NCI-H524 (cell line): ENCODE data around the gene SHROOM2.

ENCODE experiments used
- DNase-seq, 2 experiments: peaks; one replicate each; lab custom pipeline; 2025; lab: John Stamatoyannopoulos, UW

SHROOM2 gene

DNA sequence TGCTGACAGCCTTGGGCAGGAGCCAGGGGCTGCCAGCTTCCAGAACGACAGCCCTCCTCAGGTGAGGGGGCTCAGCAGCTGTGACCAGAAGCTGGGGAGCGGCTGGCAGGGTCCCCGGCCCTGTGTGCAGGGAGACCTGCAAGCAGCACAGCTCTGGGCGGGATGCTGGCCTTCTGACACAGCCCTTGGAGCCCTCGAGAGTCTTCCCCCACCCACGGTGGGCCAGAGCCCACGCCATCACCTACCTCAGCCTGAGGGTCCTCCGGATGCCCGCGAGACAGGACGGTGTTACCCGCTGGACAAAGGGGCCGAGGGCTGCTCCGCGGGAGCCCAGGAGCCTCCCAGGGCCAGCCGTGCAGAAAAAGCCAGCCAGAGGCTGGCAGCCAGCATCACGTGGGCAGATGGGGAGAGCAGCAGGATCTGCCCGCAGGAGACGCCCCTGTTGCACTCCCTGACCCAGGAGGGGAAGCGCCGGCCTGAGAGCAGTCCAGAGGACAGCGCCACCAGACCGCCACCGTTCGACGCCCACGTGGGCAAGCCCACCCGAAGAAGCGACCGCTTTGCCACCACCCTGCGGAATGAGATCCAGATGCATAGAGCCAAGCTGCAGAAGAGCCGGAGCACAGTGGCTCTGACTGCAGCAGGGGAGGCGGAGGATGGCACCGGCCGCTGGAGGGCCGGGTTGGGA, 109.1 kb downstream of the SHROOM2 start:
- no peak for DNase-seq

DNA sequence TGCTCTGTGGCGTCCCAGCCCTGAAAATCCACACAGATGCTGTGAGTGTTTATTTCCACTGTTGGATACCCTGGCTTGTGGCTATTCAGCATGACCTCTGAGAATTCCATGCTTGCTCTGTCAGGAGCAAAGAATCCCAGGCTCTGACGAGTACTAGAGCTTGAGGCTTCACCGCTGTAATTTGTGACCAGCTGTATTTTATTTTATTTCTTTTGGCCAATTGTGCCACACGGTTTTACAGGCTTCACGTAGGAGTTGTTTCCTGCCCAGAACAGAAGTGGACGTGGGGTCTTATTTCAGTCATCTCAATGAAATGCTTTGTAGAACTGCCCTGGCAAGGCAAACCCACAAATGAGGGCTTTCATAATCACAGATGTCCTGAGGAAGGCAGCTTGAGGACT, 111.5 kb downstream of the SHROOM2 start:
- no peak for DNase-seq

DNA sequence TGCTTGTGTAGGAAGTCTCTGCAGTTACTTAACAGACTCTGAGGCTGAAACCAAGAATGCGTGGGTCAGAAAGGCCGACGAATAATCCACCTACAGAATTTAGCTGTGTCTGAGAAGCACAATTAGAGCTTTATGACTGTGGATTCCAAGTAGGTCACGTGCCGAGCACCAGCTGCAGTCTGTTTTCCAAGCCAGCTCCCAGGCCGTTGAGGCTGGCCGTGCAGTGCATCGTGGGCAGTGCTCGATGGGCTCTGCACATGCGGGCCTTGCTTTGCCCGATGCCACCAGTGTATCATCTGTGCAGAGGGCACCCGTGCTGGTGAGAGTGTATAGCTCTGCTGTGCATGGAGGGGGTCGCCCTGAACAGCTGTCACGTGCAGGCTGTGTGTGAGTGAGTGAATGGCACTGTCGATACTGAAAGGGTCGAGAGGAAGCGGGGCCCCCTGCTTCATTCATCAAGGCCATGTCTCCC, 113.4 kb downstream of the SHROOM2 start:
- peak; percentile 49 to 65 for DNase-seq

DNA sequence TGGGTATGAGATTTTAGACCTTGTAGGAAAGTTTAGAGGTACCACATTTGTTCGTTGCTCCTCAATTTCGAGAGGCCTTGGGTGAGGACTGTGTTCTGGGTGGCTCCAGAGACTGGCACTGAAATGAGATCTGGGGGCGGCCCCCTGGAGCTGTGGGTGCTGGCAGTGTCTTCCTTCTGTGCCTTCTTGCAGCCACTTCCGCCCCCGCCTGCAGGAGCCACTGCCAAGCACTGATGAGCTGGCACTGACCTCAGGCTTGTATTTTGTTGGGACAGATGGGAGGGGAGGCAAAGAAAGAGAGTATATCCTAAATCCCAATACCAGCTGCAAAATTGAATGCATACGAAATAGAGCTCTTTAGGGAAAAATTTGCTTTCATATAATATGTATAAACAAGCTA, 116.4 kb downstream of the SHROOM2 start:
- peak in 1 of 2 experiments; percentile 58 for DNase-seq

DNA sequence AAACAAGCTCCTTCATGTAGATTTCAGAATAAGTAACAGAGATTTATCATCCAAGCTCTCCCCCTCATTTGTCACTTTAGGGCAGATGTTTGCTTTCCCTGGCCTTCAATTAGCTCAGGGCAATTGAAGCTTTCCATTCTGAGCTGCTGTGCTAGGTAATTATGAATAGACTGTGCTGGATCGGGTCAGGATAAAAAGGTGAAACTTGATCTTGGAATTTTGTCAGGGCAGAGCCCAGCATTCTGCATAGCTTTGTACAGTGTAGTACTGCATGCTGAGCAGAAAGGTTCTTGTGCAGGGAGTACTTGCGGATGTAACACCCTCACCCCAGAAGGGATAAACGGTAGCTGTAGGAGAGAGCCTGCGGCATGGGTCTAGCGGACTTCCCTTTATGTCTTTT, 116.9 kb downstream of the SHROOM2 start:
- peak in 1 of 2 experiments; percentile 63 for DNase-seq

DNA sequence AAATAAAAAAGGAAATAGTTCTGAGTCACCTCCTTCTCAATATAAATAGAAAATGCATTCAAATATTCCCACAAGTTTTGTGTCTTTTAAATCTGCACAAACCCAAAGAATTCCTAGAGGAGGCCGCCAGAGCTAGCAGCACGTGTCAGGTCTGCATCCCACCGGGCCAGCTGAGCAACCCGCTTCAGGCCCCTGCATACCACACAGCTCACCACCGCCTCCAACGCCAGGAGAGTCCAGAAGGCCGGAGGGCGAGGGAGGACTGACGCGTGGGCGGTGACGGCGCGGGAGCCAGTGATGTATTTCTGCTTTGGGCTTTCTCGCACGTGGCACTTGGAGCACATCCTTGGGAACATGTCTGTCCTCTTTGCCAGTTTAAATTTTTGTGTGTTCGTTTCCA, 119.1 kb downstream of the SHROOM2 start:
- no peak for DNase-seq

DNA sequence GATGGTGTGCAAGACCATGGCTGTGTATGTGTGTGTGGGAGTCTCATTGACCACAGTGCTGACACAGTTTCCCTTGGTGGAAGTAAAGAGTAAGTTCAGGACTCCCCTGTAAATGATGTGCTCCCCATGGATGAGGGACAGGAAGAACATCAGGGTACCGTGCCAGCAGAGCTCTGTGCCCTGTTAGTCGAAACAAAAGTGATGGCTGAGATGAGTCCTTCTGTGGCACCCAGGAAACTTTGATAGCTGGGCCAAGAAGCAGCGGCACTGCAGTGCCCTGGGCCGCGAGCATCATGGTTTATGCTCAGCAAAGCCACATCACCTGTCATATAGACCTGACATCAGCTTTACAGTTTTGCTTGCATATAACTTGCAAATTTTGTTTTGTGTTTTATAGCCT, 119.5 kb downstream of the SHROOM2 start:
- DNase-seq = no peak

DNA sequence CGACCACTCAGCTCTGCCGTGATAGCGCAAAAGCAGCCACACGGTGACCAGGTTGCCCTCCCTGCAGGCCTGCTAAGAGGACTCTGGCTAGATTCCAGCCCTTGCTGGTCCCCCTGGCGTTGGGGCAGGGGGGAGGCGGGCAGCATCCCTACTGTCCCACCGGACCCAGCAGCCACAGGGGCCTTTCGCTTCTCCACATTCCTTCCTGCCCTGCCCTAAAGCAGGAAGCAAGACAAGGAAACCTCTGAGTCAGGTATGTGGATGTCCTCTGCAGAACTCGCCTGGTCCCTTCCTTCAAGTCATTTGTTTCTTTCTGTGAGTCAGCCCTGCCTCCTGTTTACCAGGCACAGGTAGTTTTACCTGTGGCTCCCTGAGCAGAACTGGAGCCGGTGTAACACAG, 120.7 kb downstream of the SHROOM2 start:
- no peak for DNase-seq

DNA sequence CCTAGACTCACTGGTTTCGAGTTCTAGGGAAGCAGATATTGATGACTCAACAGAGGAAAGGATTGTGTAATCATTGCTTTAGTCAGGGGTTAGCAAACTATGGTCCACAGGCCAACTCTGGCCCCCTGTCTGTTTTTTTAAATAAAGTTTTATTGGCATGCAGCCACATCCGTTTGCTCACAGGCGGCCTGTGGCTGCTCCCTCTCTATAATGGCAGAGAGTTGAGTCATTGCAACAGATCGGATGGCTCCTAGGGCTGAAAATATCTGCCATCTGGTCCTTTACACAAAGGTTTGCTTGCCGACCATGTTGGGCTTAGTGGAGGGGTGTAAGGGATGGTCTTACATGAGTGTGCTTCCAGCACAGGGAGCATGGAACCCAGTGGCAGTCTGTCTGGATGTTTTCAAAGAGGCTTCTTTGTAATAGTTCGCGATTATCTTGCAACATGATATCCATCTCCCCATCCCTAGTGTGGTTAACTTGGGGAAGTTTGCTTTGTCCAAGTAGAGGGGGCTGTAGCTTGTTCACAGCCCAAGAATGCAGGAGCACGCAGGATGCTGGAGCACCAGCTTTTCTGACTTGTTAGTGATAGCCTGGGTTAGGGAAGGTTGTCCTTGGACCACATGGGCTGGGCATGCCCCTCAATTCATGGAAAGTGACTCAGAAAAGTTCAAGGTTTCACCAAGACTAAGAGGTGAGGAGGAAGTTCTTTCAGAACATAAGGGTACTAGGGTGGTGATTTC, 121.6 kb downstream of the SHROOM2 start:
- DNase-seq = peak in 1 of 2 experiments; percentile 28

DNA sequence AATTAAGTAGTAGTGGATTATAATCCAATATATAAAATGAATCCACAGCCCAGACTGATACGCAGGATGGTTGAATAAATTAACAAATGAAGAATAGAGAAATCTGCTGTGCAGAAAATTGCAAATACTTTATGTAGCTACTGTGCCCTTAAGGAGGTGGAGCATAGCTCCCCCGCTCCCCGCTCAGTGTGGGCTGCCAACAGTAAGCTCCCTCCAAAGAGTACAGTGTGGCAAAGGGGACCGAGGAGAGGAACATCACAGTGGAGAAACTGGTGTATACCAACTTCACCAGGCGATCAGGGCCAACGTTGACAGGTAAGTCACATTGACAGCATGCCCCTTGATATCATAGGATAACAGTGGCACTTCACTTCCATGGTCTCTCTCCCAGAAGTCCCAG, 123.0 kb downstream of the SHROOM2 start:
- no peak for DNase-seq

DNA sequence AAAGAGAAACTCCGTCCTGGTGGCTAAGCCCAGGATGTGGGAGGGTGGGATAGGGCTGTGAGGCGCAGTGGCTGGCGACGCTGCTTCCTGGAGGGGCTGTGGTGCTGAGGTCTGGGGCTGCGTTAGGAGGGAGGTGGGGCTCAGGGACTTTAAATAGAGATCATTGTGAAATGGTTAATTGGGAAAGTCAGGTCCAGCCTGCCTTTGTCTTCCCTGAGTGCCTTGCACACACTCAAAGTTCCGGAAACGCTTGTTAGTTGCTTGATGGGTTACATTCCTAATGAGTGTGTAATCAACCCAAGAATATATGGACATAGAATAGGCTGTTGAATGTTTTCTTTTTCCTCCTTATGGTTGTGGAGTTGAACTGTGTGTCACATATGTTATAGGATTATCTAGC, 125.3 kb downstream of the SHROOM2 start:
- DNase-seq = peak in 1 of 2 experiments; percentile 11

DNA sequence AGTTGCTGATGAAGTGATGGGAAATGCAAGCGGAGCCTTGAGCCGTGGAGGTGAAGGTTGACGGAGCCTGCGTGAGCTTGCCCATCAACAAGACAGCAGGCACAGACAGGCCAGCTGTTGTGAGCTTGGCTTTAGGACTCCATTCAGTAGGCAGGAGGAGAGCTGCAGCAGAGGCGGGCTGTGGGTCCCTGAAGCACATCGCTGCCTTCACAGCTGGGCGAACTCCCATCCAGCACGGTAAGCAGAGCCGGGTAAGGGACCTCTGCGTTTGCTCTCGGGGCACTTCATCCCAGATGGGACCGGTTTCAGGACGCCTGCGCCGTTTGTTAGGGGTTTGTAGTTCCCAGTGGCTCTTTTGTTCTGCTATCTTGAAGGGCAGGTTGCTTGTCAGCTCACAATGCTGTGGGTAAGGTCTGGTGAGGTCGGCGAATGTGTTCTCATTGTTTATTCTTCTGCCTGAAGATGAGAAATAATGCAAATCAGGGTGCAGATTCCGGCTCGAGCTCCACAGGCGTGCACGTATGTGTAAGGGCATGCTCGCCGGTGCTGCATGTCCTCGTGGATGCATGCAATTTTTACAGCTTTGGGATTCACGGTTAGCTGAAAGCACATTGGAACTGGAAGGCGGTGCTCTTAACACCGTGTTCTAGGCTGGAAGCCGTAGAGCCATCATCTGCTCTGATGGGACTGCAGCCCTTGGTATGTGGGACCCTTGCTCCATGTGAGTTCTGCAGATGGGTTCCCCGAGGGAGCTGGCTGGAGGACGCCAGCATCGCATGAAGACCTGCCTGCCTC, 126.3 kb downstream of the SHROOM2 start:
- DNase-seq = peak in 1 of 2 experiments; percentile 80

DNA sequence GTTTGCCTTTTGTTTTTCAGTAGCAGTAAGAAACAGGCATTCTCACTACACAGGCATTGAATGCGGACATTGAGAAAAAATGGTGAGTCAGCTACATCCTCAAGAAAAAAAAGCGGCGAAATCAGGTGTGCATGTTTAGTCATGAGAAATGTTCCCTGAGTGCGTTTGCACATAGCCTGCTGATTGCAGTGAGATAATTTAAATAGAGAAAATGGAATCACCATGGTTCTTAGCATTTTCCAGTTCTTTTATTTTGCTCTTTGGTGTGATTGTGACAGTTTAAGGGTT, 126.9 kb downstream of the SHROOM2 start:
- DNase-seq = no peak

DNA sequence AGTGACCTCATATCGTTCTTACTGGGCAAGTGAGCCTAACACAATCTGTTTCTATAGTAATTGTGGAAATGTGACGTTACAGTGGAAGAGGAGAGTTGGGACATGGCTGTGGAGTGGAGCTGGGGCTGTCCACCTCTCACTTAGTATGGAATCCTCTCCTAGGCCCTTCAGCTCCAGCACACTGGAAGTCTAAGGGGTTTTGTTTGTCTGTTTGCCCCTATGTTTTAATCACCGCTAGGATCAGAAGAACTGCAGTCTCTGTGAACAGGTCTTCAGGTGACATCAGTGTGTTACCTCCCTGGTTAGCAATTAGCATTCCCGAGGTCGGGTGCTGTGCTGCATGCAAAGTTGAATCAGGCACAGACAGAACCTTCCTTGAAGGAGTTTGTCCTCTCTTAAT, 131.6 kb downstream of the SHROOM2 start:
- DNase-seq = no peak

DNA sequence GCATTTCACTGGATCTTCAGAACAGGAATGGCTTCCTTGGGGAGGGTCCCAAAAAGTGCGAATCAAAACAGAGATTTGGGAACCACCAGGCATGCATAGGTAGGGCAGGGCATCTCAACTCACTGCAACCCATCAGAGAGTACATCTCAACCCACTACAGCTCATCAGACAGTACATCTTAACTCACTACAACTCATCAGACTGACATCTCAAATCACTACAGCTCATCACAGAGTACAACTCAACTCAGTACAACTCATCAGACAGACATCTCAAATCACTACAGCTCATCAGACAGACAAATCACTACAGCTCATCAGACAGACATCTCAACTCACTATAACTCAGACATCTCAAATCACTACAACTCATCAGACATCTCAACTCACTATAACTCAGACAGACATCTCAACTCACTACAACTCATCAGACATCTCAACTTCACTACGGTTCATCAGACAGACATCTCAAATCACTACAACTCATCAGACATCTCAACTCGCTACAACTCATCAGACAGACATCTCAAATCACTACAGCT, 133.5 kb downstream of the SHROOM2 start:
- DNase-seq = no peak

DNA sequence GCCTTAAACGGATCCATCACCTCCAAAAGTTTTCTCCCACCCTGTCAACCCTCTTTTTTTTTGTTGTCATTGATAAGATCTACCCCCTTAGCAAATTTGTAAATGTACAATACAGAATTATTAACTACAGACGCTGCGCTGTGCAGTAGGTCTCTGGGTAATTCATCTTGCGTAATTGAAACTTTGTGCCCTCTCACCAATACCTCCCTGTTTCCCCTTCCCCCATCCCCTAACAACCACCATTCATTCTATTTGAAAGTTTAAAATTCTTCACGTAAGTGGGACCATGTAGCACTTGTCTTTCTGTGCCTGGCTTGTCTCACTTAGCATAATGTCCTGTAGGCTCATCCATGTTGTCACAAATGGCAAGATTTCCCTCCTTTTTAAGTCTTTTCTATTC, 135.2 kb downstream of the SHROOM2 start:
- no peak for DNase-seq

DNA sequence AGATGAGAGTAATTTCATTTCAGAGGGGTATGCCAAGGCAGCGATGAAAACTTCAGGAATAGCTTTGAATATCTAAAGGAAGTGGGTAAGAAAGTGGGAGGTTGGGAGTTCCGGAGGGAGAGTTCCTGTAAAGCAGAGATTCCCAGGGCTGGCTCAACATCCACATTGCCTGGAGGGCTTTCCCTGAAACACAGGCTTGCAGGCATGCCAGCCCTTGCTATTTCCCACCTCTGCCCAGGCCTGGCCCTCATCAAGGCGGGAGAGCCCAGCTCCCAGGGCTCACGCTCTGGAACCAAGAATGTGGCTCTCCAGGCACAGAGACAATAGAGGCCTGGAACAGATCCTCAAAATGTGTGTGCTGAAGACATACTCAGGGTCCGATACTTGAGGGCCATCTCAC, 137.1 kb downstream of the SHROOM2 start:
- DNase-seq = no peak

DNA sequence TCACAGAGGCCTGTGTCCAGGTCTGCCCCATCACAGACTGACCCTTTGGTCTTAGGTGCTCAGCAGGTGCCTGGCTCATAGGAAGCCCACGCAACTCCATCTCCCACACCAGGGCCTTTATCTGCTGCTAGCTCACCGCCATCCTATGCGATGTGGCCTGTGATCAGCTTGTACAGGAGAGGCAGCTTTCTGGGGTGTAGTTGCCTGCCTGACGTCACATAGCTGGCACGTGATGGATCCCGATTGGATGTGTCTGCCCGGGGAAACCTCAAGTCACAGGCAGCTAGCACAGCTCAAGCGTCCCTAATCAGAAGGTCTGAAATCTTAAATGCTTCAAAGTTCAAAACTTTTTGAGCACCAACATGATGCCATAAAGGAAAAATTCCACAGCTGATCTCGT, 139.8 kb downstream of the SHROOM2 start:
- DNase-seq = no peak

DNA sequence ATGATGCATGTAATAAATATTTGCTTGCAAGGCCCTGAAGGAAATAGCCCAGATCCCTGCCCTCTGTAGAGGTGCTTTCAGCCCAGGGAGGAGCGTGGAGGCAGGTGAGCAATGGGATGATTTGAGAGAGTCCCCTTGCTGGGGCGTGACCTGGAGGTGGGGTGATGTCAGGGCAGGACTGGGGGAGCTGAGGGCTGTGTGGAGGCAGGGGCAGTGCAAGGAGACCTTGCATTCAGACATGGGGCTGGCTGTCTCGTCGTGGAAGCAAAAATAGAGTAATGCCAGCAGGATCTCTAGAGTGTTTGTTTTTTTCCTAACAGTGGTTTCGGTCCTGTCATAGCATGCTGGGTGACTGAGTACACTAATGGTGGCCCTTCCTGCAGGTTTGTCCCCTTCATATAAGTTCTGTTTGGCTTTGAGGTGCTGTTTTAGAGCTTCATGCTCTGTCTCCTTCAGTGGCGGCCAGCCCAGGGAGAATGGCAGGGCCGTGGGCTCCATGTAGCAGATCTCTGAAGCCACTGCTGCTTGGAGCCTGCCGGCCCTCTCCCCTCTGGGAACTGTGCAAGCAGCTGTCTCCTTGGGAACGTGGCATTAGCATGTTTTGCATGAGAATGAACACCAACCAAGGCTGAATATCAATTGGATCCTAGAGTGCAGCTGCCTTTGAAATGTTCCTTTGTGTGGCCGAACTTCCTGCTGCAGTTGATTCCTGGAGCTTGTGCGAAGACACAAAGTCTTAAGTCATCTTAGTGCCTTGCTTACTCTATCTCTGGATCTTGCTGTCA, 141.7 kb downstream of the SHROOM2 start:
- DNase-seq = peak in 1 of 2 experiments; percentile 42

DNA sequence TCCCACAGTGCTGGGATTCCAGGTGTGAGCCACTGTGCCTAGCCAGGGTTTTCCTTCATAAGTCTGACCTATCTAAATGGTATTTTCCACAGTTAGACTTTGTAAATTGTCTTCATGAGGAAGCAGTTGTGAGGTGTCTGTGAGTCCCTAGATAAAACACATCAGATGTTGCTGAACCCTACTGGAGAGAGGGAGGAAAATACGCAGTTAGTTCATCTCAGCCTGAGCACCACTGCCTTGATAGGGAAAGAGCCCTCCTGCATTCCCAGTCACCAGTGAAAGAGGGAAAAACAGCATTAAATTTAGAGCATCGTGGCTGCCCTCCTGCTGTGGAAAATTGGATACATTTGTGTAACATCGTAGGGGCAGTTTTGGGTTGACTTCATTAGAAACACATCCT, 149.2 kb downstream of the SHROOM2 start:
- DNase-seq = no peak

DNA sequence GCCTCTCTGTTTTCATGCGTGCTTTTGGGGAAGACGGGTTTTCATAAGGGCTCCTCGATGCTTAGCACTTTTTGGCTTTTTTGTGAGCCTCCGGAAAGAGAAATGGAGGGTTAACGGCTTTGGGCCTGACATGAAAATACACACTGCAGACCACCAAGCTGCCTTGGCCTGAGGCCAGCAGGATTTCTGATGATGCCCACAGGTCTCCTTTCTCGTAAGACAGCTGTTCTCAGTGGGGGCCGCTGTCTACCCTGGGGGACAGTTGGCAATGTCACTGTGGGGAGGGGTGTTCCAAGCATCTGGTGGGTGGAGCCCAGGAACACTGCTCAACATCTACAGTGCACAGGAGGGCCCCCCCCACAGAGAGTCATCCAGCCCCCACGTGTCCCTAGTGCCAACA, 151.5 kb downstream of the SHROOM2 start:
- no peak for DNase-seq

DNA sequence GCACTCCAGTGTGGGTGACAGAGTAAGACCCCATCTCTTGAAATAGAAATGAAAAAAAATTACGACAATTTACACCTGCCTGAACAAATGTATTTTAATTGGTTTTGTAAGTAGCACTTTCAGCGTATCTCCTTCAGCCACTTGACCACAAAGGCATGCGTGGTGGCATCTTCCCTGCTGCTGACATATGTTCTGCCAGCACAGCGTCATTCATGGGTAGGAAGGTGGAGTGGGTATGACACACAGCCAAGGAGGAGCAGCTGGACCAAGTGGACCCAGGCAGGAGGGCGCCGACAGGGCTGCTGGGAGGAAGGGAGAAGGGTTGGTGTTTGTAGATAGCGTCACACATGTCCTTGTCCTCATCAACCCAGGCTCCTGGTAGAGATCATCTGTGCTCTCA, 152.3 kb downstream of the SHROOM2 start:
- no peak for DNase-seq
